ENCODE data around the gene RAD17. TPM values are rescaled to one million over a fixed set of nuclear protein-coding genes. Genes with fewer than 3 reads are reported as not detected.

The RAD17 gene
- polyA plus RNA-seq, 3 donors, result 9.1 to 11.6 (median 9.6) TPM

DNA sequence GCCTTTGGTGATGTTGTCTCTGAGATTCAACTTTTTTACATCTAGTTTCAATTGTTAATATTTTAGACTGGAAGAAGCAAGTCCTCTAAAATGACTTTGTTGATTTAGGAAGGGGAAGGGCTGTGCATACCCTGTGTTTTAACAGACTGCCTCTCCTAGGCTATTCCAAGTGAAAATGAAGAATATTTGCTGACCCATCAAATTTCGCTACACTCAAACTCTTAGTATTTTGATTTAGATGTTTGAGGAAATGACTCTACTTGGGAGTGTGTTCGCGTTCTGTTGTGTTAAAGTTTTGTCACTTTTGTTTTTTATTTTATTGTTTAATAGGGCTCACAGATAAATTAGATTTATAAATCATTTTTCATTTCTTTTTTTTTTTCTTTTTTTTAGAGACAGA, 48.9 kb downstream of the RAD17 start:
- Mint-ChIP-seq H3K36me3 (peaks cover 18% of the 10 kb centered on the region in 2 donors), H3K4me1 (peaks cover 9% of the 10 kb centered on the region), H3K4me3 (no peak overlapping the region), H3K9me3 (peaks cover 3 to 12% (median 6%) of the 10 kb centered on the region in 7 donors), H3K27ac (no peak overlapping the region), H3K27me3 (ENCODE audit: low read depth in 3 of 3) (peaks cover 12 to 21% (median 15%) of the 10 kb centered on the region in 3 donors)
- H3K27me3 ChIP-seq (ENCODE audit: control insufficient read depth in 2 of 2, insufficient read depth in 2 of 2, low read length in 2 of 2), result peaks cover 10 to 16% of the 10 kb centered on the region in 2 donors
- intact Hi-C loops (cut with micrococcal nuclease), result no loop called here
- no CpG with 5 or more reads among the region's 3 CpGs for WGBS (ENCODE audit: insufficient coverage)
- H3K36me3 ChIP-seq (replicated peaks in 1 of 2; ENCODE audit: control insufficient read depth in 1 of 2, insufficient read depth in 2 of 2, low read length in 2 of 2), result peaks cover 0 to 9% of the 10 kb centered on the region in 2 donors
- no peaks in the 10 kb centered on the region for H4K20me1 ChIP-seq (ENCODE audit: insufficient read depth, low read length)
- no peak for DNase-seq
- H3K4me3 ChIP-seq (replicated peaks in 1 of 3; ENCODE audit: low read depth in 2 of 3, low read length in 3 of 3), result no peak overlapping the region
- H3K4me1 ChIP-seq (ENCODE audit: control insufficient read depth in 1 of 2, insufficient read depth in 2 of 2, low read length in 2 of 2), result peaks cover 7 to 10% of the 10 kb centered on the region in 2 donors
- no peaks in the 10 kb centered on the region for H3K79me2 ChIP-seq (ENCODE audit: insufficient read depth, low read length)
- TF ChIP-seq, protein P1, sequence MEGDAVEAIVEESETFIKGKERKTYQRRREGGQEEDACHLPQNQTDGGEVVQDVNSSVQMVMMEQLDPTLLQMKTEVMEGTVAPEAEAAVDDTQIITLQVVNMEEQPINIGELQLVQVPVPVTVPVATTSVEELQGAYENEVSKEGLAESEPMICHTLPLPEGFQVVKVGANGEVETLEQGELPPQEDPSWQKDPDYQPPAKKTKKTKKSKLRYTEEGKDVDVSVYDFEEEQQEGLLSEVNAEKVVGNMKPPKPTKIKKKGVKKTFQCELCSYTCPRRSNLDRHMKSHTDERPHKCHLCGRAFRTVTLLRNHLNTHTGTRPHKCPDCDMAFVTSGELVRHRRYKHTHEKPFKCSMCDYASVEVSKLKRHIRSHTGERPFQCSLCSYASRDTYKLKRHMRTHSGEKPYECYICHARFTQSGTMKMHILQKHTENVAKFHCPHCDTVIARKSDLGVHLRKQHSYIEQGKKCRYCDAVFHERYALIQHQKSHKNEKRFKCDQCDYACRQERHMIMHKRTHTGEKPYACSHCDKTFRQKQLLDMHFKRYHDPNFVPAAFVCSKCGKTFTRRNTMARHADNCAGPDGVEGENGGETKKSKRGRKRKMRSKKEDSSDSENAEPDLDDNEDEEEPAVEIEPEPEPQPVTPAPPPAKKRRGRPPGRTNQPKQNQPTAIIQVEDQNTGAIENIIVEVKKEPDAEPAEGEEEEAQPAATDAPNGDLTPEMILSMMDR (IDR thresholded peaks at IDR 0.05), result no peak
- H3K9ac ChIP-seq (ENCODE audit: insufficient read depth, low read length, poor library complexity, severe bottlenecking), result no peak overlapping the region
- H2AFZ ChIP-seq (ENCODE audit: insufficient read depth, low read depth, low read length, poor library complexity, severe bottlenecking), result no peak overlapping the region
- no peak overlapping the region for H3K27ac ChIP-seq (ENCODE audit: low read depth in 1 of 2, low read length in 2 of 2)
- H3K4me2 ChIP-seq (replicated peaks; ENCODE audit: extremely low read depth, low read length, poor library complexity, severe bottlenecking), result no peak overlapping the region
- no peaks in the 10 kb centered on the region for H3K9me3 ChIP-seq (replicated peaks in 1 of 2; ENCODE audit: control insufficient read depth in 1 of 2, insufficient read depth in 1 of 2, low read length in 2 of 2)

DNA sequence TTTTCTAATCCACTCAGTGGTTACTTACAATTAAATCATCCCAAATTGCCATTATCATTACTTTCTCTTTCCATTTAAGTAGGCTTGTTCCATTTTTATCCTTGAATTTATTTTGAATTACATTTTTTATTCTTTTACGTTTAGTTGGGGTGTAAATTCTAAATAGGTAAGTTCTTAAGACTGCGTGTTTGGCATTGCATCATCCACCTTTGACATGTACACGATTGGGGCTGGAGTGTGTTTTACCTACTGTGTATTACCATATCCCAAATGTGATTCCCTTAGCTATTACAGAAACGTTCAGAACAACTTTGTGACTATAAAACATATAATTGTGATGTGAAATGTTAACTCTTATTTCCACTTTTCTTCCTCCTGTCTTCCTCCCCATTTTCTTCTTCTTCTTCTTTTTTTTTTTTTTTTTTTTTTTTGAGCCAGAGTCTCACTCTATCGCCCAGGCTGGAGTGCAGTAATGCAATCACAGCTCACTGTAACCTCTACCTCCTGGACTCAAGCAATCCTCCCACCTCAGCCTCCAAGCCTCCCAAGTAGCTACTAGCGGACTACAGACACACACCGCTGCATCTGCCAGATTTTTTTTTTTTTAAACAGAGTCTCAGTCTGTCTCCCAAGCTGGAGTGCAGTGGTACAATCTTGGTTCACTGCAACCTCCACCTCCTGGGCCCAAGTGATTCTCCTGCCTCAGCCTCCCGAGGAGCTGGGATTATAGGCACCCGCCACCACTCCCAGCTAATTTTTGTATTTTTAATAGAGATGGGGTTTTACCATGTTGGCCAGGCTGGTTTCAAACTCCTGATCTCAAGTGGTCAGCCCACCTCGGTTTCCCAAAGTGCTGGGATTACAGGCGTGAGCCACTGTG, 62.0 kb downstream of the RAD17 start:
- Histone ChIP-seq H3K4me2 (replicated peaks; ENCODE audit: extremely low read depth, low read length, poor library complexity, severe bottlenecking) (no peak overlapping the region), H3K4me1 (ENCODE audit: control insufficient read depth in 1 of 2, insufficient read depth in 2 of 2, low read length in 2 of 2) (no peaks in the 10 kb centered on the region)
- no peak overlapping the region for H3K4me3 Mint-ChIP-seq

More for the DNA sequence above, 62.0 kb downstream of the RAD17 start:
- Mint-ChIP-seq H3K9me3 (peaks cover 0 to 1% (median 0%) of the 10 kb centered on the region in 7 donors), H3K27me3 (ENCODE audit: low read depth in 3 of 3) (peaks cover 0 to 3% (median 2%) of the 10 kb centered on the region in 3 donors), H3K36me3 (no peaks in the 10 kb centered on the region), H3K4me1 (peaks cover 2% of the 10 kb centered on the region), H3K27ac (peak overlapping the region in 1 of 7 donors; percentile 69)
- Histone ChIP-seq H3K9me3 (replicated peaks in 1 of 2; ENCODE audit: control insufficient read depth in 1 of 2, insufficient read depth in 1 of 2, low read length in 2 of 2) (no peaks in the 10 kb centered on the region), H2AFZ (ENCODE audit: insufficient read depth, low read depth, low read length, poor library complexity, severe bottlenecking) (no peak overlapping the region), H3K9ac (ENCODE audit: insufficient read depth, low read length, poor library complexity, severe bottlenecking) (no peak overlapping the region), H3K4me3 (replicated peaks in 1 of 3; ENCODE audit: low read depth in 2 of 3, low read length in 3 of 3) (no peak overlapping the region), H3K27ac (ENCODE audit: low read depth in 1 of 2, low read length in 2 of 2) (no peak overlapping the region), H4K20me1 (ENCODE audit: insufficient read depth, low read length) (no peaks in the 10 kb centered on the region), H3K27me3 (ENCODE audit: control insufficient read depth in 2 of 2, insufficient read depth in 2 of 2, low read length in 2 of 2) (no peaks in the 10 kb centered on the region), H3K36me3 (replicated peaks in 1 of 2; ENCODE audit: control insufficient read depth in 1 of 2, insufficient read depth in 2 of 2, low read length in 2 of 2) (no peaks in the 10 kb centered on the region), H3K79me2 (ENCODE audit: insufficient read depth, low read length) (no peaks in the 10 kb centered on the region)
- WGBS (ENCODE audit: insufficient coverage), result 93% methylated on average over 5 of the region's 11 CpGs
- no peak for DNase-seq
- intact Hi-C loops (cut with micrococcal nuclease), result no loop called here
- TF ChIP-seq, protein P1 (IDR thresholded peaks at IDR 0.05), result no peak
